ENCODE measurements around the gene CFAP210. TPM values are rescaled to one million over a fixed set of nuclear protein-coding genes. Genes with fewer than 3 reads are reported as not detected.

CFAP210 gene
- total and polyA plus RNA-seq, 2 experiments from 2014 or later, result 3.7 TPM; not detected in 1

DNA sequence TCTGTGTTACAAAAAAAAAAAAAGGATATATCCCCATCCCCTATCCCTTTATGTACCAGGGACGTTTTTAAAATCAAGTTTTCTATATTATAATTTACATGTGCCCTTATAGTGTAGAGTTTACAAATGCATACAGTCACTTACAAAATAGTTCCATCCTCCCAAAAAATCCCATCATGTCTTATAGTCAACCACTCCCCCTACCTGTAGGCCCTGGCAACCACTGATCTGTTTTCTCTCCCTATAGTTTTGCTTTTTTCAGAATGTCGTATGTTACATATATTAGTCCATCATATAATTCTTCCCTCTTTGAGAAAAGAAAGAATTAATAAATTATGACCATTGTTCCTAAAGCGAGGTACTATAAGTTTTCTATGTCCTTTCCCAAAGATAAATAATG, 17.8 kb downstream of the CFAP210 start:
- H3K4me1 Mint-ChIP-seq, result peaks cover 20% of the 10 kb centered on the region

DNA sequence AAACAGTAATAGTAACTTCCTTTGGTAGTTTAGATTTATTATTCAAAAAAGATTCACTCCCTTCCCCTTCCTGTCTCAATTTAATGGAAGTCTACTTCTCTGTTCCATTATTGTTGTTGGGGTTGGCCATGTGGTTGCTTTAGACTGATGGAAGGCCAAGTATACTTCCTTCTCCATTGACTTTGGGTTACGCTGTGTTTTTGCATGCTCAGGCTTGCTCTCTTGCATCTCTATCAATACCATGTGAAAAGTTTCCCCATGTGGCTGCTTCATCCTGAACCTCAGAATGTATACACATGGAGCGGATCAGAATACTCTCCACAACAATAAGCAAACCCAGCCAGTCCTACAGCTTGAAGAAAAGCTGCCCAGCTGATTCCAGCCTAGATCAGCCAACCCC, 20.3 kb downstream of the CFAP210 start:
- H3K27ac ChIP-seq (ENCODE audit: low read depth), result no peak overlapping the region
- Mint-ChIP-seq H3K27ac (no peak overlapping the region), H3K36me3 (ENCODE audit: low read depth) (no peaks in the 10 kb centered on the region), H3K9me3 (no peaks in the 10 kb centered on the region), H3K27me3 (ENCODE audit: insufficient read depth, low read depth, poor library complexity) (no peaks in the 10 kb centered on the region), H3K4me3 (no peak overlapping the region), H3K4me1 (peaks cover 20% of the 10 kb centered on the region)
- H3K27me3 ChIP-seq (ENCODE audit: insufficient read depth), result no peaks in the 10 kb centered on the region
- H4K20me1 ChIP-seq (replicated peaks; ENCODE audit: insufficient read depth), result no peaks in the 10 kb centered on the region
- H3K36me3 ChIP-seq (ENCODE audit: insufficient read depth), result no peaks in the 10 kb centered on the region
- no peaks in the 10 kb centered on the region for H3K79me2 ChIP-seq (replicated peaks; ENCODE audit: insufficient read depth)
- peaks cover 11% of the 10 kb centered on the region; the same call in 1 of the 2 replicates for H3K4me1 ChIP-seq (ENCODE audit: insufficient read depth)
- H3K4me3 ChIP-seq, result no peak overlapping the region
- ATAC-seq (no peak), DNase-seq (ENCODE audit: low spot score) (no peak)
- no peak overlapping the region for H3K4me2 ChIP-seq
- H3F3A ChIP-seq (replicated peaks; ENCODE audit: low read depth), result no peaks in the 10 kb centered on the region
- H3K9me2 ChIP-seq (ENCODE audit: insufficient read depth), result no peaks in the 10 kb centered on the region
- peak overlapping the region; percentile 58; the same call in 1 of the 2 replicates for H2AFZ ChIP-seq
- TF ChIP-seq JUNB (IDR thresholded peaks at IDR 0.05; ENCODE audit: unreplicated experiment), result no peak
- TF ChIP-seq, protein P1, sequence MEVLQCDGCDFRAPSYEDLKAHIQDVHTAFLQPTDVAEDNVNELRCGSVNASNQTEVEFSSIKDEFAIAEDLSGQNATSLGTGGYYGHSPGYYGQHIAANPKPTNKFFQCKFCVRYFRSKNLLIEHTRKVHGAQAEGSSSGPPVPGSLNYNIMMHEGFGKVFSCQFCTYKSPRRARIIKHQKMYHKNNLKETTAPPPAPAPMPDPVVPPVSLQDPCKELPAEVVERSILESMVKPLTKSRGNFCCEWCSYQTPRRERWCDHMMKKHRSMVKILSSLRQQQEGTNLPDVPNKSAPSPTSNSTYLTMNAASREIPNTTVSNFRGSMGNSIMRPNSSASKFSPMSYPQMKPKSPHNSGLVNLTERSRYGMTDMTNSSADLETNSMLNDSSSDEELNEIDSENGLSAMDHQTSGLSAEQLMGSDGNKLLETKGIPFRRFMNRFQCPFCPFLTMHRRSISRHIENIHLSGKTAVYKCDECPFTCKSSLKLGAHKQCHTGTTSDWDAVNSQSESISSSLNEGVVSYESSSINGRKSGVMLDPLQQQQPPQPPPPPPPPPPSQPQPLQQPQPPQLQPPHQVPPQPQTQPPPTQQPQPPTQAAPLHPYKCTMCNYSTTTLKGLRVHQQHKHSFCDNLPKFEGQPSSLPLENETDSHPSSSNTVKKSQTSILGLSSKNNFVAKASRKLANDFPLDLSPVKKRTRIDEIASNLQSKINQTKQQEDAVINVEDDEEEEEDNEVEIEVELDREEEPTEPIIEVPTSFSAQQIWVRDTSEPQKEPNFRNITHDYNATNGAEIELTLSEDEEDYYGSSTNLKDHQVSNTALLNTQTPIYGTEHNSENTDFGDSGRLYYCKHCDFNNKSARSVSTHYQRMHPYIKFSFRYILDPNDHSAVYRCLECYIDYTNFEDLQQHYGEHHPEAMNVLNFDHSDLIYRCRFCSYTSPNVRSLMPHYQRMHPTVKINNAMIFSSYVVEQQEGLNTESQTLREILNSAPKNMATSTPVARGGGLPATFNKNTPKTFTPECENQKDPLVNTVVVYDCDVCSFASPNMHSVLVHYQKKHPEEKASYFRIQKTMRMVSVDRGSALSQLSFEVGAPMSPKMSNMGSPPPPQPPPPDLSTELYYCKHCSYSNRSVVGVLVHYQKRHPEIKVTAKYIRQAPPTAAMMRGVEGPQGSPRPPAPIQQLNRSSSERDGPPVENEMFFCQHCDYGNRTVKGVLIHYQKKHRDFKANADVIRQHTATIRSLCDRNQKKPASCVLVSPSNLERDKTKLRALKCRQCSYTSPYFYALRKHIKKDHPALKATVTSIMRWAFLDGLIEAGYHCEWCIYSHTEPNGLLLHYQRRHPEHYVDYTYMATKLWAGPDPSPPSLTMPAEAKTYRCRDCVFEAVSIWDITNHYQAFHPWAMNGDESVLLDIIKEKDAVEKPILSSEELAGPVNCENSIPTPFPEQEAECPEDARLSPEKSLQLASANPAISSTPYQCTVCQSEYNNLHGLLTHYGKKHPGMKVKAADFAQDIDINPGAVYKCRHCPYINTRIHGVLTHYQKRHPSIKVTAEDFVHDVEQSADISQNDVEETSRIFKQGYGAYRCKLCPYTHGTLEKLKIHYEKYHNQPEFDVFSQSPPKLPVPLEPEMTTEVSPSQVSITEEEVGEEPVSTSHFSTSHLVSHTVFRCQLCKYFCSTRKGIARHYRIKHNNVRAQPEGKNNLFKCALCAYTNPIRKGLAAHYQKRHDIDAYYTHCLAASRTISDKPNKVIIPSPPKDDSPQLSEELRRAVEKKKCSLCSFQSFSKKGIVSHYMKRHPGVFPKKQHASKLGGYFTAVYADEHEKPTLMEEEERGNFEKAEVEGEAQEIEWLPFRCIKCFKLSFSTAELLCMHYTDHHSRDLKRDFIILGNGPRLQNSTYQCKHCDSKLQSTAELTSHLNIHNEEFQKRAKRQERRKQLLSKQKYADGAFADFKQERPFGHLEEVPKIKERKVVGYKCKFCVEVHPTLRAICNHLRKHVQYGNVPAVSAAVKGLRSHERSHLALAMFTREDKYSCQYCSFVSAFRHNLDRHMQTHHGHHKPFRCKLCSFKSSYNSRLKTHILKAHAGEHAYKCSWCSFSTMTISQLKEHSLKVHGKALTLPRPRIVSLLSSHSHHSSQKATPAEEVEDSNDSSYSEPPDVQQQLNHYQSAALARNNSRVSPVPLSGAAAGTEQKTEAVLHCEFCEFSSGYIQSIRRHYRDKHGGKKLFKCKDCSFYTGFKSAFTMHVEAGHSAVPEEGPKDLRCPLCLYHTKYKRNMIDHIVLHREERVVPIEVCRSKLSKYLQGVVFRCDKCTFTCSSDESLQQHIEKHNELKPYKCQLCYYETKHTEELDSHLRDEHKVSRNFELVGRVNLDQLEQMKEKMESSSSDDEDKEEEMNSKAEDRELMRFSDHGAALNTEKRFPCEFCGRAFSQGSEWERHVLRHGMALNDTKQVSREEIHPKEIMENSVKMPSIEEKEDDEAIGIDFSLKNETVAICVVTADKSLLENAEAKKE (CRISPR knock-in tag; IDR thresholded peaks at IDR 0.05), result no peak
- no peak for TF ChIP-seq CREB1 (CRISPR knock-in tag; IDR thresholded peaks at IDR 0.05; ENCODE audit: low read depth)
- TF ChIP-seq EZH2phosphoT487 (IDR thresholded peaks at IDR 0.05; ENCODE audit: unreplicated experiment), result no peak
- no peak for TF ChIP-seq POLR2AphosphoS5 (IDR thresholded peaks at IDR 0.05; ENCODE audit: low read depth)
- TF ChIP-seq, protein P2, sequence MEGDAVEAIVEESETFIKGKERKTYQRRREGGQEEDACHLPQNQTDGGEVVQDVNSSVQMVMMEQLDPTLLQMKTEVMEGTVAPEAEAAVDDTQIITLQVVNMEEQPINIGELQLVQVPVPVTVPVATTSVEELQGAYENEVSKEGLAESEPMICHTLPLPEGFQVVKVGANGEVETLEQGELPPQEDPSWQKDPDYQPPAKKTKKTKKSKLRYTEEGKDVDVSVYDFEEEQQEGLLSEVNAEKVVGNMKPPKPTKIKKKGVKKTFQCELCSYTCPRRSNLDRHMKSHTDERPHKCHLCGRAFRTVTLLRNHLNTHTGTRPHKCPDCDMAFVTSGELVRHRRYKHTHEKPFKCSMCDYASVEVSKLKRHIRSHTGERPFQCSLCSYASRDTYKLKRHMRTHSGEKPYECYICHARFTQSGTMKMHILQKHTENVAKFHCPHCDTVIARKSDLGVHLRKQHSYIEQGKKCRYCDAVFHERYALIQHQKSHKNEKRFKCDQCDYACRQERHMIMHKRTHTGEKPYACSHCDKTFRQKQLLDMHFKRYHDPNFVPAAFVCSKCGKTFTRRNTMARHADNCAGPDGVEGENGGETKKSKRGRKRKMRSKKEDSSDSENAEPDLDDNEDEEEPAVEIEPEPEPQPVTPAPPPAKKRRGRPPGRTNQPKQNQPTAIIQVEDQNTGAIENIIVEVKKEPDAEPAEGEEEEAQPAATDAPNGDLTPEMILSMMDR (conservative IDR thresholded peaks at IDR 0.05; ENCODE audit: low read depth in 2 of 2), result no peak
- TF ChIP-seq, protein P3, sequence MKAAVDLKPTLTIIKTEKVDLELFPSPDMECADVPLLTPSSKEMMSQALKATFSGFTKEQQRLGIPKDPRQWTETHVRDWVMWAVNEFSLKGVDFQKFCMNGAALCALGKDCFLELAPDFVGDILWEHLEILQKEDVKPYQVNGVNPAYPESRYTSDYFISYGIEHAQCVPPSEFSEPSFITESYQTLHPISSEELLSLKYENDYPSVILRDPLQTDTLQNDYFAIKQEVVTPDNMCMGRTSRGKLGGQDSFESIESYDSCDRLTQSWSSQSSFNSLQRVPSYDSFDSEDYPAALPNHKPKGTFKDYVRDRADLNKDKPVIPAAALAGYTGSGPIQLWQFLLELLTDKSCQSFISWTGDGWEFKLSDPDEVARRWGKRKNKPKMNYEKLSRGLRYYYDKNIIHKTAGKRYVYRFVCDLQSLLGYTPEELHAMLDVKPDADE (IDR thresholded peaks at IDR 0.05), result no peak

More for the DNA sequence above, 17.8 kb downstream of the CFAP210 start:
- Histone ChIP-seq H3K4me3 (no peak overlapping the region), H3K79me2 (replicated peaks; ENCODE audit: insufficient read depth) (no peaks in the 10 kb centered on the region), H4K20me1 (replicated peaks; ENCODE audit: insufficient read depth) (no peaks in the 10 kb centered on the region), H3K36me3 (ENCODE audit: insufficient read depth) (no peaks in the 10 kb centered on the region), H3K4me1 (ENCODE audit: insufficient read depth) (peaks cover 12% of the 10 kb centered on the region), H3K27me3 (ENCODE audit: insufficient read depth) (no peaks in the 10 kb centered on the region), H3K4me2 (no peak overlapping the region), H3K27ac (ENCODE audit: low read depth) (no peak overlapping the region), H3F3A (replicated peaks; ENCODE audit: low read depth) (no peaks in the 10 kb centered on the region), H3K9me2 (ENCODE audit: insufficient read depth) (no peaks in the 10 kb centered on the region), H2AFZ (no peak overlapping the region)
- ATAC-seq (peak; percentile 80), DNase-seq (ENCODE audit: low spot score) (peak; percentile 59)
- TF ChIP-seq, protein P2 (conservative IDR thresholded peaks at IDR 0.05; ENCODE audit: low read depth in 2 of 2), result peak; percentile 72 to 73
- no peak for TF ChIP-seq POLR2AphosphoS5 (IDR thresholded peaks at IDR 0.05; ENCODE audit: low read depth)
- no peak for TF ChIP-seq NANOG (IDR thresholded peaks at IDR 0.05; ENCODE audit: borderline replicate concordance)
- Mint-ChIP-seq H3K4me3 (no peak overlapping the region), H3K9me3 (no peaks in the 10 kb centered on the region), H3K27ac (peak overlapping the region; percentile 16; the same call in 1 of the 2 replicates), H3K36me3 (ENCODE audit: low read depth) (peaks cover 2% of the 10 kb centered on the region; the same call in 1 of the 3 replicates), H3K27me3 (ENCODE audit: insufficient read depth, low read depth, poor library complexity) (no peaks in the 10 kb centered on the region)
